Stimulated activated CD8-positive, alpha-beta memory T cell treated with anti-CD3 and anti-CD28 coated beads, Interleukin-7, amount 100 ng/mL, for 48 hours (primary cell): ENCODE data around the gene FGD5.

Experiments
- DNase-seq, 2 donors: peaks; one replicate each; pipeline ENCODE4 v3.0.0-alpha.2; 2020; ENCODE audit warnings: low read depth in 1 of 2; ENCODE audit errors: extremely low read depth in 1 of 2

FGD5 gene

GRCh38 chr3:14847613-14848541 lies 29.1 kb downstream of the FGD5 start:
- no peak for DNase-seq

- no peak for DNase-seq
These were observed 30.1 kb downstream of the FGD5 start for GRCh38 chr3:14848906-14849305.

DNA sequence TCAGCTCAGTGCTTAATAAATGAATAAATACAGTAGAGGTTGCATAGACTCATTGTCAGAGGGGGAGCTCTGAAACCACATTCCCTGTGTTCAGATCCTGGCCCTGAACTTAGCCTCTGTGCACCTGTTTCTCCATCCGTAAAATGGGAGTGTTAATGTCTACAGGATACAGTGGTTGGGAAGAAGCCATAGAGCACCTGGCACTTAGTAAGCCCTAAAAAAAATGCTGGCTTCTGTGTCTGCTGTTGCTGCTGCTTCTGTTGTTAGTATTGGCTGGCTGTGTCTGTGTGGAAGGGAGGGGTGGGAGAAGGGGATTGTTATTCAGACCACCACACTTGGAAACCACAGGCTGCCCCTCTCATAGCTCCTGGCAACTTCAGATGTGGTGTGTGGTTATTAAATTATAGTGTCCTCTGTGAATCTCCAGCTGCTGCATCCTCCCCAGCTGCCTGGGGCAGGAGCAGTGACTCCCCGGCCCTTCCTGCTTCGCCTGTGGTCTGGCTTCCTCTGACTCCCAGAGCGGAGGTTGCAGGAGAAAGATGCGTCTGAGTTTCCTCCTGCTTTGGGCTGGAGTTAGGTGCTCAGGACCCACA lies 31.0 kb downstream of the FGD5 start:
- no peak for DNase-seq

GRCh38 chr3:14852058-14852594 lies 33.4 kb downstream of the FGD5 start:
- DNase-seq = no peak

GRCh38 chr3:14852717-14853116 lies 34.0 kb downstream of the FGD5 start:
- no peak for DNase-seq

DNA sequence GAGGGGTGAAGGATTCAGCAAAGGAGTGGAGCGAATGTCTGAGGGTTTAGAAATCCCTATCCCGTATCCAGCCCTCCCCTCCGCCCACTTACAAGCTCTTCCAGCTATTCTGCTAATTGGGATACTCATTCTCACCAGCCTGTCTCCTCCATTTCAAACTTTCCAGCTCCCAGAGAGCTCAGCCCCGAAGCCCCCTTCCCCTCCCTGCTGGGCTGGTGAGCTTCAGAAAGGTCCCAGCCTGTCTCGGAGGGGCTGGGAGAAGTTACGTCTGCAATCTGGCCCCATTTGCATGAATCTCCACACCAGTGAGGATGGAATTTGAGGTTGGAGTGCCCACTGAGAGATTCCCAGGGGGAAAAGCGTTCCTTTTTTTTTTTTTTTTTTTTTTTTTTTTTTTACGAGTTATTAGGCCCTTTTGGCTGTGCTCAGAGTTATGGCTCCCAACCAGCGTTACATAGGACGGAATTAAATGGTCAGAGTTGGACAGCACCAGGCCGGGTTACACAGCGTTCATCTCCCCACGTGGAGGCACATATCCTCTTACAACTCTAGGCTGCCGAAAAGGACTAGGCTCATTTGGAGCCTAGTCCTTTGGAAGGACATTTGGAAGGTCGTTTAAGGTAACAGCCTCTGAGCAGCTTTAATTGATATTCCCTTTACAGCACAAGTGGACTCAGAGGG lies 34.6 kb downstream of the FGD5 start:
- no peak for DNase-seq

GRCh38 chr3:14857506-14857905 lies 38.7 kb downstream of the FGD5 start:
- no peak for DNase-seq

DNA sequence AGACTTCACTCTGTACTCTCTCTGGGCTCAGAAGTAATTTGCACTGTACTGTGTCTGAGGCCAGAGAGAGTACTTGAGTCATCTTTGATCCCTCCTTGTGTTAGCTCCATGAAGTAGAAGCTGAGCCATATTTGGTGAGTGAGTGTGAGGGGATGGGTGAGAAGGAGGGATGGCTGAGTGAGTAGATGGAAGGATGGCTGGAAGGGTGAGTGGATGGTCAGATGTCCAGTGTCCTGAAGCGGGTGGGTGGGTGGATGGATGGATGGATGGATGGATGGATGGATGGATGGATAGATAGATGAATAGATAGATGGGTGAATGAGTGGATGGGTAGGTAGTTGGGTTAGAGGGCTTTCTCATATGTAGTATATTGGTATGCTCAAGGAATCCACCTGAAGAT lies 39.3 kb downstream of the FGD5 start:
- DNase-seq = no peak

DNA sequence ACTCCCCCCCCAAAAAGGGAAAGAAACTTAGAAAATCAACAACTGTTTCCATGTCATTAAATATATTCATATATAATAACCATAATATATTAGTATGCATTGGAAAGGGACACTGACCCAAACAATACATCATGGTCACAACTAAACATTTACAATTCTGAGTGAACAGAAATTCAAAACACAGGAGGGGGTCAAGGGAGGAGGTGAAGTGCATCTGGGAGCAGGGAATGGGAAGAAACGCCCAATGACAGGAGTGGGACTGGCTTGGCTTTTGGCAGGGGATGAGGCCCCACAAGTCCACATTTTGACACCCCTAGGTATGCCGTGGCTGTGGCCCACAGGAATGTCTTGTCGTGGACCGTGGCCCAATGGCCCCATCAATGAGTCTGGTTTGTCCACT lies 41.1 kb downstream of the FGD5 start:
- no peak for DNase-seq

- no peak for DNase-seq
These were observed 42.3 kb downstream of the FGD5 start for GRCh38 chr3:14861031-14861430.

GRCh38 chr3:14861446-14862302 lies 42.9 kb downstream of the FGD5 start:
- DNase-seq = no peak

DNA sequence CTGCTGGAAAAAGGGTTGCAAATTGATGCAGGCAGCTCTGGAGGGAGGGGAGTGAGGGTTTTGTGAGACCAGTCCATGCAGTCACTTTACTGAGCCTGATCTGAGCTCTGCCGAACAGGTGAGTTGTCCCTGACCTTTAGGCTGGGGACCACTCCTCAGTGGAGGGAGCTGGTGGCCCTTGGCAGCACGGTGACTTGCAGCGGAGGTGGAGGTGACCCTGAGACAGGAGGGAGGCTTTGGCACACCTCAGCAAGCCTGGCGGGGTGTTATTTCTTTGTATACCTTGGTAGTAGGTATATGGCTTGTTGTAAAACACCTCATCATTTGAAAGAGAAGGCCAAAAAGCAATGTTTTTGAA lies 43.5 kb downstream of the FGD5 start:
- no peak for DNase-seq

- DNase-seq = no peak
These were observed 44.0 kb downstream of the FGD5 start for GRCh38 chr3:14862661-14863230.

DNA sequence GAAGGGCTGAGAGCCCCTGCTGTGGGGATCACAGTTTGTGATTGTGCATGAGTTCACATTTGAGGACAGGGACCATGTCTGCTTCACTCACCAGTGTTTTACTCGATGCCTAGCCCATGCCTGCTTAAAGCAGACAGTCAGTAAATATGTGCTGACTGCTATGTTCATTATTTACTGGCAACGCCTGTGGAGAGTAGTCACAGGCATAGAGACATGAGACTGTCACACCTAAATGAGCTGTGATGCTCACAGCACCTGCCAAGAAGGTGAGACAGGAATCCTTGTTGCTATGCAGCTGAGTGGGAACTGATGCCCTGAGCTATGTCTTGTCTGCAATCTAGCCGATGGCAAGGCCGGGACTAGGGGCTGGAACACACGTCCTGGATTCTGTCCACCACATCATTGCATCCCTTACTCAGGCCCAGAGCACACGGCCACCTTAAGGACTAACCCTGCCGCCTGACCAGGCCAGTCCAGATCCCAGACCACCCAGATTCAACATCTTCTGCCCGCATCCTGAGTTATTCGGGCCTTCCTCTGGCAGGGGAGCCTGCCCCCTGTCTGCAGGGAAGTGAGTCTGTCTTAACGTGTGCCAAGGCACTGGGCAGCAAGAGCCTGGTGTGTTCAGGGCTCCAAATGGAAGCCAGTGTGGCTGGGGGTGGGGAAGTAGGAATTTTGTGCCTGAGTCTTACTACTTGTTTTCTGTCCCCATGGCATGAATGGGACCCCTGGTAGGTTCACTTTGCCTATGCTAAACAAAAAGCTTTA lies 44.8 kb downstream of the FGD5 start:
- no peak for DNase-seq

DNA sequence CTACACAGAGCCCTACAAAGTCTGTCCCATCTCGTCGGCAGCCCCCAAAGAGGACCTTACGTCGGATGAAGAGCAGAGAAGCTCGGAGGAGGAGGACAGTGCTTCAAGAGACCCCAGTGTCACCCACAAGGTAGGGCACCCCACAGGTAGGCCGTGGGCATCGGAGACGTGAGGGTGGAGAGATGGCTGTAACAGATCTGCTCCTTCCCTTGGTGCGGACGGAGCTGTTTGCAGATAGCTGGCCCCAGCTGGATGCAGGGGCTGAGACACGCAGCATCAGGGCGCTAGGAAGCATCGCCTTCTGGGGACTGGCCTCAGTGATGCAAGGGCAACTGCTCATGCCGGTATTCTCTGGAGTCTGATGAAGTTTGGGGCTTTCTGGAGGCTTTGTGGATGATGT lies 45.4 kb downstream of the FGD5 start:
- DNase-seq = no peak

- no peak for DNase-seq
These were observed 47.9 kb downstream of the FGD5 start for GRCh38 chr3:14866627-14867026.

DNA sequence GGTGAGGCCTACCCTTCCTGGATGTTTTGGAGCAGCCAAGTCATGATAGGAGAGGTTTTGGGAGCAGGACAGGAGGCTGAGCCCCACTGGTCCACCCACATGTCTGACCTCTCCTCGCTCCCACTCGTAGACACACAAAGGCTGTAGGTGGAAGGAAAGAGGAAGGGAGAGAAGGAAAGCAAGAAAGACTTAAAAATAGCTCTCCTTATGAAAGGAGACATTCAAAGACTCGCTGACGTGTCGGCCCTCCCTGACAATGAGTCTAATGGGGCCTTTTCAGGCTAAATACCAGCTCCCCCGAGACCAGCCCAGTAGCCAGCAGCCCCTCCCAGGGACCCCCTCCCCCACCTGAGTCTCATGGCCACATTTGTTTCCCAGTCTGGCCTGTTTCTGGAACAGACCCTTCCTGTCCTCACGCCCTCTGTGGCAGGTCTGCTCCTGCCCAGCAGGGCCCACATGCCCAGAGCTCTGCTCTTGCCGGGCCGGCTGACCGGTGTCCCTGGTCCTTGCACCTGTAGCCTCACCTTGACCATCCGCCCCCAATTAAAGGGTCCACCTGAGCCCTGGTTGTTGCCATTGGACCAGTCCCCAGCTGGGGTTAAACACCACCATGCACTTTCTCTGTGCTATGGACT lies 49.3 kb downstream of the FGD5 start:
- no peak for DNase-seq

GRCh38 chr3:14869917-14870782 lies 51.4 kb downstream of the FGD5 start:
- DNase-seq = no peak

- no peak for DNase-seq
These were observed 52.0 kb downstream of the FGD5 start for GRCh38 chr3:14870783-14871060.
